Measurements from ENCODE around the gene PTTG2. TPM values are rescaled to one million over a fixed set of nuclear protein-coding genes. Genes with fewer than 3 reads are reported as not detected.

Gene PTTG2
- total RNA-seq, 1 experiment from 2014 or later: 0.35 TPM

DNA sequence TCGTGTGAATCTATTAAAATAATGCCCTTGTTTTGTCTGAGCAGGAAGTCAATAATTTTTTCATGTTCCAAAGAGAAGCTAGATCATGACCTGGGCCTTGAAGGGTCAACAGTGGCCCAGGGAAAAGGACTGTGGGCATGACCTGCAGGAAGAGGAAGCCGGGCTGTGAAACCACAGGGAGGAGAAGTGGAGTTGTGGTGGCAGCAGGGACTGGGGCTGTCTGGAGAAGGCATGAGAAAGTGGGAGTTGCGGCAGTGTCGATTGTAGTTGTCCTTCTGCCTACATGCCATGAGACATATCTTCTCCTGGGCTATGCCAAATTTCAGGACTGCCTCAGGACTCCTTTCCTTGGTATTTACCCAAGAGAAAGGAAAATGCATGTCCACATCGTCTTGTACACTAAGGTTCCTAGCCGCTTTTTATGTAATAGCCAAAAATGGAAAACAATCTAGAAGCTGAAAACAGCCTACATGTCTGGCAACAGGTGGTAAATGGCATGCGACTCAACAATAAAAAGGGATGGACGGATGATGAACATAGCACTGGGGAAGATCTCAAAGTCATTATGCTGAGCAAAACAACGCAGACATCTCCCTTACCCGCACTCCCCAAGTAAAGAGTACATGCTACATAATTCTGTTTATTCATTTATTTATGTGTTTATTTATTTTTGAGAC, 13.6 kb upstream of the PTTG2 start:
- Mint-ChIP-seq H3K4me3 (no peak overlapping the region), H3K27ac (no peak overlapping the region), H3K4me1 (peaks cover 3% of the 10 kb centered on the region; the same call in 1 of the 2 replicates), H3K9me3 (peaks cover 4% of the 10 kb centered on the region), H3K36me3 (no peaks in the 10 kb centered on the region), H3K27me3 (ENCODE audit: low read depth) (no peaks in the 10 kb centered on the region)
- CTCF ChIA-PET: no interaction called here
- no peak for ATAC-seq
- POLR2A ChIA-PET: no interaction called here
- DNase-seq (ENCODE audit: low spot score): no peak
- TF ChIP-seq, protein P1, sequence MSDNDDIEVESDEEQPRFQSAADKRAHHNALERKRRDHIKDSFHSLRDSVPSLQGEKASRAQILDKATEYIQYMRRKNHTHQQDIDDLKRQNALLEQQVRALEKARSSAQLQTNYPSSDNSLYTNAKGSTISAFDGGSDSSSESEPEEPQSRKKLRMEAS (CRISPR knock-in tag; IDR thresholded peaks at IDR 0.05): no peak
- TF ChIP-seq SOX15 (CRISPR knock-in tag; IDR thresholded peaks at IDR 0.05) (no peak), RORB (CRISPR knock-in tag; IDR thresholded peaks at IDR 0.05) (no peak)
- TF ChIP-seq, protein P2, sequence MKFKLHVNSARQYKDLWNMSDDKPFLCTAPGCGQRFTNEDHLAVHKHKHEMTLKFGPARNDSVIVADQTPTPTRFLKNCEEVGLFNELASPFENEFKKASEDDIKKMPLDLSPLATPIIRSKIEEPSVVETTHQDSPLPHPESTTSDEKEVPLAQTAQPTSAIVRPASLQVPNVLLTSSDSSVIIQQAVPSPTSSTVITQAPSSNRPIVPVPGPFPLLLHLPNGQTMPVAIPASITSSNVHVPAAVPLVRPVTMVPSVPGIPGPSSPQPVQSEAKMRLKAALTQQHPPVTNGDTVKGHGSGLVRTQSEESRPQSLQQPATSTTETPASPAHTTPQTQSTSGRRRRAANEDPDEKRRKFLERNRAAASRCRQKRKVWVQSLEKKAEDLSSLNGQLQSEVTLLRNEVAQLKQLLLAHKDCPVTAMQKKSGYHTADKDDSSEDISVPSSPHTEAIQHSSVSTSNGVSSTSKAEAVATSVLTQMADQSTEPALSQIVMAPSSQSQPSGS (CRISPR knock-in tag; IDR thresholded peaks at IDR 0.05; ENCODE audit: borderline replicate concordance, low read depth): no peak

DNA sequence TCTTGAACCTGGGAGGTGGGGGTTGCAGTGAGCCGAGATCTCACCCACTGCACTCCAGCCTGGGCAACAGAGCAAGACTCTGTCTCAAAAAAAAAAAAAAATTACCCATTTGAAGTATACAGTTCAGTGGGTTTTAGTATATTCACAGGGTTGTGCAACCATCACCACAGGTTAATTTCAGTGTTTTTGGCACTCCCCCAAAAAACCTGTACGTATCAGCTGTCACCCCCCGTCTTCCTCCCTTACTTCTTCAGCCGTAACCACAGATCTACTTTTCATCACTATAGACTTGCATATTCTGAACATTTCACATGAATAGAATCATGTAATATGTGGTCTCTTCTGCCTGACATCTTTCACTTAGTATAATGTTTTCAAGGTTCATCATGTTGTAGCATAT, 11.7 kb upstream of the PTTG2 start:
- Mint-ChIP-seq H3K27ac (no peak overlapping the region), H3K4me3 (no peak overlapping the region), H3K4me1 (peaks cover 3% of the 10 kb centered on the region; the same call in 1 of the 2 replicates), H3K36me3 (no peaks in the 10 kb centered on the region; the same call in 1 of the 2 replicates), H3K9me3 (peaks cover 4% of the 10 kb centered on the region), H3K27me3 (ENCODE audit: low read depth) (no peaks in the 10 kb centered on the region)
- ChIA-PET POLR2A (no interaction called here), CTCF (no interaction called here)
- ATAC-seq (no peak), DNase-seq (ENCODE audit: low spot score) (no peak)
- TF ChIP-seq, protein P3, sequence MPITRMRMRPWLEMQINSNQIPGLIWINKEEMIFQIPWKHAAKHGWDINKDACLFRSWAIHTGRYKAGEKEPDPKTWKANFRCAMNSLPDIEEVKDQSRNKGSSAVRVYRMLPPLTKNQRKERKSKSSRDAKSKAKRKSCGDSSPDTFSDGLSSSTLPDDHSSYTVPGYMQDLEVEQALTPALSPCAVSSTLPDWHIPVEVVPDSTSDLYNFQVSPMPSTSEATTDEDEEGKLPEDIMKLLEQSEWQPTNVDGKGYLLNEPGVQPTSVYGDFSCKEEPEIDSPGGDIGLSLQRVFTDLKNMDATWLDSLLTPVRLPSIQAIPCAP (CRISPR knock-in tag; IDR thresholded peaks at IDR 0.05): no peak
- TF ChIP-seq, protein P4, sequence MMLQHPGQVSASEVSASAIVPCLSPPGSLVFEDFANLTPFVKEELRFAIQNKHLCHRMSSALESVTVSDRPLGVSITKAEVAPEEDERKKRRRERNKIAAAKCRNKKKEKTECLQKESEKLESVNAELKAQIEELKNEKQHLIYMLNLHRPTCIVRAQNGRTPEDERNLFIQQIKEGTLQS (CRISPR knock-in tag; conservative IDR thresholded peaks at IDR 0.05): no peak
- TF ChIP-seq ZNF232 (CRISPR knock-in tag; IDR thresholded peaks at IDR 0.05) (no peak), JAZF1 (CRISPR knock-in tag; IDR thresholded peaks at IDR 0.05) (no peak)
- TF ChIP-seq, protein P5, sequence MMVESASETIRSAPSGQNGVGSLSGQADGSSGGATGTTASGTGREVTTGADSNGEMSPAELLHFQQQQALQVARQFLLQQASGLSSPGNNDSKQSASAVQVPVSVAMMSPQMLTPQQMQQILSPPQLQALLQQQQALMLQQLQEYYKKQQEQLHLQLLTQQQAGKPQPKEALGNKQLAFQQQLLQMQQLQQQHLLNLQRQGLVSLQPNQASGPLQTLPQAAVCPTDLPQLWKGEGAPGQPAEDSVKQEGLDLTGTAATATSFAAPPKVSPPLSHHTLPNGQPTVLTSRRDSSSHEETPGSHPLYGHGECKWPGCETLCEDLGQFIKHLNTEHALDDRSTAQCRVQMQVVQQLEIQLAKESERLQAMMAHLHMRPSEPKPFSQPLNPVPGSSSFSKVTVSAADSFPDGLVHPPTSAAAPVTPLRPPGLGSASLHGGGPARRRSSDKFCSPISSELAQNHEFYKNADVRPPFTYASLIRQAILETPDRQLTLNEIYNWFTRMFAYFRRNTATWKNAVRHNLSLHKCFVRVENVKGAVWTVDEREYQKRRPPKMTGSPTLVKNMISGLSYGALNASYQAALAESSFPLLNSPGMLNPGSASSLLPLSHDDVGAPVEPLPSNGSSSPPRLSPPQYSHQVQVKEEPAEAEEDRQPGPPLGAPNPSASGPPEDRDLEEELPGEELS (CRISPR knock-in tag; IDR thresholded peaks at IDR 0.05): no peak

DNA sequence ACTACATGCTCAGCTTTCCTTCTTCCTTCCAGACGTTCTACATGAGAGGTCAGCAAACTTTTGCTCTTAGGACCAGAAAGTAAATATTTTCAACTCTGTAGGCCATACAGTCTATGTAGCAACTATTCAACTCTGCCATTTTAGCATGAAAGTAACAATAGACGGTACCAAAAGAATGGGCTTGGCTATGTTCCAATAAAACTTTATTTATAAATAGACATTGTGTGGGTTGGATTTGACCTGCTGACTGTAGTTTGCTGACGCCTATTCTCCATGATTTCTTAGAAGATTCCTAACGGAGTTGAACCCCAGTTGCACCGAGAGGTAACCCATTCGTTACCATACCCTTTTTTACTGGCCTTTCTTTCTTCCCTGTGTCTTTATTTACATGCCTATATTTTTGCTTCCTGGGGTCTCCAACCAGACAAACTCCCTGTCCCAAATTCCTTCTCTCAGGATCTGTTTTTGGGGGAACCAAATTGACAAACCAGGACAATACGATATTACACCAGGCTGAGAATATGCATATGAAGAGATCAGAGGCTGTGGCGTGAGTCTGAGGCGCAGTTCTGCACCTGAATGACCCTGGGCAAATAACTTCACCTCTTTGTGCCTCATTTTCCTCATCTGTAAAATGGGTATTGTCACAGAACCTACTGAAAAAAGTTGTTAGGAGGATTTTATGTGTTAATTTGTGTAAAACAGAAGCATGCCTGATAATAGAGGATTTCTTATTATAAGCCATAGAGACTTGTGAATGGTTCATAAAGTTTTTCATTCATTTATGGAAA, 10.4 kb upstream of the PTTG2 start:
- Mint-ChIP-seq H3K27ac (no peak overlapping the region), H3K4me1 (no peaks in the 10 kb centered on the region), H3K36me3 (no peaks in the 10 kb centered on the region; the same call in 1 of the 2 replicates), H3K27me3 (ENCODE audit: low read depth) (no peaks in the 10 kb centered on the region), H3K9me3 (peaks cover 1% of the 10 kb centered on the region), H3K4me3 (no peak overlapping the region)
- ChIA-PET POLR2A (no interaction called here), CTCF (no interaction called here)
- no peak for DNase-seq (ENCODE audit: low spot score)
- TF ChIP-seq, protein P6, sequence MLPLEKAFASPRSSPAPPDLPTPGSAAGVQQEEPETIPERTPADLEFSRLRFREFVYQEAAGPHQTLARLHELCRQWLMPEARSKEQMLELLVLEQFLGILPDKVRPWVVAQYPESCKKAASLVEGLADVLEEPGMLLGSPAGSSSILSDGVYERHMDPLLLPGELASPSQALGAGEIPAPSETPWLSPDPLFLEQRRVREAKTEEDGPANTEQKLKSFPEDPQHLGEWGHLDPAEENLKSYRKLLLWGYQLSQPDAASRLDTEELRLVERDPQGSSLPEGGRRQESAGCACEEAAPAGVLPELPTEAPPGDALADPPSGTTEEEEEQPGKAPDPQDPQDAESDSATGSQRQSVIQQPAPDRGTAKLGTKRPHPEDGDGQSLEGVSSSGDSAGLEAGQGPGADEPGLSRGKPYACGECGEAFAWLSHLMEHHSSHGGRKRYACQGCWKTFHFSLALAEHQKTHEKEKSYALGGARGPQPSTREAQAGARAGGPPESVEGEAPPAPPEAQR (CRISPR knock-in tag; IDR thresholded peaks at IDR 0.05): no peak
- ATAC-seq: no peak
